ENCODE measurements around the gene ARHGEF33.

Gene ARHGEF33

GRCh38 chr2:39017334-39017733, 127.7 kb downstream of the ARHGEF33 start:
- DNase-seq (ENCODE audit: low read depth in 3 of 3): no peak

GRCh38 chr2:39018638-39019037, 129.0 kb downstream of the ARHGEF33 start:
- no peak for DNase-seq (ENCODE audit: low read depth in 3 of 3)

- DNase-seq (ENCODE audit: low read depth in 3 of 3): no peak
These were observed 130.7 kb downstream of the ARHGEF33 start for GRCh38 chr2:39020383-39020782.

GRCh38 chr2:39022642-39023235, 133.1 kb downstream of the ARHGEF33 start:
- DNase-seq (ENCODE audit: low read depth in 3 of 3): no peak

GRCh38 chr2:39023649-39024048, 134.0 kb downstream of the ARHGEF33 start:
- DNase-seq (ENCODE audit: low read depth in 3 of 3): no peak

- DNase-seq (ENCODE audit: low read depth in 3 of 3): no peak
These were observed 135.2 kb downstream of the ARHGEF33 start for GRCh38 chr2:39024833-39025232.
